Muscle layer of duodenum (tissue), 2 donors: ENCODE results near the gene TCHP.
"Not testable (repeated sequence)": the region's sequence is repeated elsewhere in the genome, so short reads cannot be mapped to it uniquely, and the experiment has no call there.

Experiments
- H3K27ac ChIP-seq: one replicate; pipeline ENCODE4 v1.7.0; 2013; ENCODE audit warnings: mild to moderate bottlenecking, low read length
- H3K27me3 ChIP-seq: one replicate; pipeline ENCODE4 v1.7.0; 2013; ENCODE audit warnings: low read depth, mild to moderate bottlenecking, control low read depth, low read length
- H3K36me3 ChIP-seq, 2 donors: one replicate each; pipeline ENCODE4 v1.7.0; 2013; ENCODE audit warnings: low read length in 2 of 2, control low read depth in 1 of 2, mild to moderate bottlenecking in 1 of 2; ENCODE audit not compliant: insufficient read depth in 2 of 2, control insufficient read depth in 1 of 2
- H3K4me1 ChIP-seq, 2 donors: one replicate each; pipeline ENCODE4 v1.7.0; 2013; ENCODE audit warnings: low read length in 2 of 2, mild to moderate bottlenecking in 2 of 2, control low read depth in 1 of 2, moderate library complexity in 1 of 2; ENCODE audit not compliant: insufficient read depth in 2 of 2, control insufficient read depth in 1 of 2
- H3K4me3 ChIP-seq, 2 donors: one replicate each; pipeline ENCODE4 v1.7.0; 2013; ENCODE audit warnings: low read length in 2 of 2, low read depth in 1 of 2, mild to moderate bottlenecking in 1 of 2
- H3K9me3 ChIP-seq, 2 donors: one replicate each; pipeline ENCODE4 v1.7.0; 2013; ENCODE audit warnings: low read length in 2 of 2, control low read depth in 1 of 2, mild to moderate bottlenecking in 1 of 2; ENCODE audit not compliant: control insufficient read depth in 1 of 2
- donor health status: healthy.

Gene TCHP

DNA sequence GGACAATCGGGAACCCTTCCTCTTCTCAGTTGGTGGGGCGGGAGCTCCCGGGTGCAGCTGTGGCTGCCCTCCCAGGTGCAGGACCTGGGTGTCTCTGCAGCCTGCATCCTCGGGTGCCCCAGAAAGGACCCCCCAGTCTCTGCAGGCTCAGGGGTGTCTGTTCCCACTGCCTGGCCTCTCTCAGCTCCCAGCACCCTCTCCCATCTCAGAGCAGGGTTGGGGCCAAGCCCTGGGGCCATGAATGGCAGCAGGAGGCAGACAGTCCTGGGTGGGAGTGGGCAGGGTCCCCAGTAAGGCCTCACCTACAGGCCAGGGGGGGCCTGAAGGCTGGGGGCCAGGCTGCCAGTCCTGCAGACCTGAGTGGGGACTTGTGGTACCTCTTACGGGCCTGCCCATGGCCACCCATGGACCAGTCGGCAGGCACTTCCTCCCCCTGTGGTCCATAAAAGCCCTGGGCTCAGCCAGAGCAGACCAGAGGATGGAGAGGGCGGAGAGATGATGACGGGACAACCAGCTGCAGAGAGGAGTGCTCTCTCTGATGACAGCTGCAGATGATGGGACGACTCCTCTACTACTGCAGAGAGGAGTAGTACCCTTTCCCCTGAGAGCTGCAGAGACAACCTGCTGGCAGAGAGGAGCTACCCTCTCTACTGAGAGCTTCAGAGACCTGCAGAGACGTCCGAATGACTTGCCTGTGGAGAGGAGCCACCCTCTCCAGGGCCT lies 26.6 kb downstream of the TCHP start:
- H3K27ac ChIP-seq = no peak overlapping the region
- H3K36me3 ChIP-seq = peaks cover 12 to 32% of the 10 kb centered on the region in 2 donors
- no peaks in the 10 kb centered on the region for H3K27me3 ChIP-seq
- H3K4me1 ChIP-seq = no peaks in the 10 kb centered on the region
- no peak overlapping the region for H3K4me3 ChIP-seq
- H3K9me3 ChIP-seq = no peaks in the 10 kb centered on the region

GRCh38 chr12:109927622-109928021 lies 27.5 kb downstream of the TCHP start:
- Histone ChIP-seq H3K27ac (no peak overlapping the region), H3K36me3 (peaks cover 21 to 35% of the 10 kb centered on the region in 2 donors), H3K4me1 (no peaks in the 10 kb centered on the region), H3K4me3 (no peak overlapping the region), H3K27me3 (no peaks in the 10 kb centered on the region), H3K9me3 (no peaks in the 10 kb centered on the region)

GRCh38 chr12:109928058-109928656 lies 28.1 kb downstream of the TCHP start:
- Histone ChIP-seq H3K27me3 (no peaks in the 10 kb centered on the region), H3K27ac (no peak overlapping the region), H3K4me3 (no peak overlapping the region), H3K4me1 (peaks cover 0 to 4% of the 10 kb centered on the region in 2 donors), H3K36me3 (peaks cover 27 to 41% of the 10 kb centered on the region in 2 donors), H3K9me3 (no peaks in the 10 kb centered on the region)

GRCh38 chr12:109929326-109929725 lies 29.3 kb downstream of the TCHP start:
- H3K9me3 ChIP-seq, H3K4me1 ChIP-seq, H3K27ac ChIP-seq, H3K4me3 ChIP-seq, H3K27me3 ChIP-seq: not testable (repeated sequence)
- peaks cover 33 to 48% of the 10 kb centered on the region in 2 donors for H3K36me3 ChIP-seq

- Histone ChIP-seq H3K9me3 (no peaks in the 10 kb centered on the region), H3K4me1 (peaks cover 0 to 6% of the 10 kb centered on the region in 2 donors), H3K36me3 (peaks cover 37 to 48% of the 10 kb centered on the region in 2 donors), H3K27me3 (no peaks in the 10 kb centered on the region), H3K4me3 (no peak overlapping the region), H3K27ac (no peak overlapping the region)
Measured at GRCh38 chr12:109930028-109930800, 30.1 kb downstream of the TCHP start.

- Histone ChIP-seq H3K27ac (no peak overlapping the region), H3K27me3 (no peaks in the 10 kb centered on the region), H3K9me3 (no peaks in the 10 kb centered on the region), H3K36me3 (peaks cover 43 to 55% of the 10 kb centered on the region in 2 donors), H3K4me3 (no peak overlapping the region), H3K4me1 (peaks cover 0 to 6% of the 10 kb centered on the region in 2 donors)
Measured at GRCh38 chr12:109931143-109931542, 31.1 kb downstream of the TCHP start.

DNA sequence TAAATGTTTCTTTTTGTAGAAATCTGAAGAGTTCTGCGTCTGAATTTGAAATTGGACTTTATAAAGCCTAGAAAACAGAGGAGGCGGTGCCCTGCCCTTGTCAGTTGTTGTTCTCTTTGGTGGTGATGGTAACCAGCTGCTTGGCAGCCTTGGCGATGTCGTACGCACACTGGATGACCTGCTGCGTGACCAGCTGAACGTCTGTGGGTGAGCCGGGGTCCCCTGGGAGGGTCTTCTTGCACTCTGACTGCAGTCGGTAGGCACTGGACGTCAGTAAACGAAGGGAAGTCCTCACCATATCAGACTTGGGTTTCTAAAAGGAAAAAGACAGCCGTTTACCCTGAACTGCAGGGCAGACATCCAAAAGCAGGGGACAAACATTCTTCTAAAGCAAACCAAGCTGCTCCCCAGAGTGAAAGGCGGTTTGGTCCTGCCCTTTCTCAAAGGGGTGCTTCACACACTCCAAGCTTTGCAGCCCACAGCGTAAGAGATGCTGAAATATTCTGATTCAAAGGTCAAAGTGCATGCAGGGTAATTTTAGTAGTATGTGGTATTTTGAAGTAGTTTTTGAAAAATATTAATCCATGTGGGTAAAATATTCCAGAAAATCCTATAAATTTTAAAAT lies 32.9 kb downstream of the TCHP start:
- peaks cover 0 to 6% of the 10 kb centered on the region in 2 donors for H3K4me1 ChIP-seq
- no peak overlapping the region for H3K4me3 ChIP-seq
- peaks cover 54 to 64% of the 10 kb centered on the region in 2 donors for H3K36me3 ChIP-seq
- H3K9me3 ChIP-seq = no peaks in the 10 kb centered on the region
- no peak overlapping the region for H3K27ac ChIP-seq
- H3K27me3 ChIP-seq = no peaks in the 10 kb centered on the region

DNA sequence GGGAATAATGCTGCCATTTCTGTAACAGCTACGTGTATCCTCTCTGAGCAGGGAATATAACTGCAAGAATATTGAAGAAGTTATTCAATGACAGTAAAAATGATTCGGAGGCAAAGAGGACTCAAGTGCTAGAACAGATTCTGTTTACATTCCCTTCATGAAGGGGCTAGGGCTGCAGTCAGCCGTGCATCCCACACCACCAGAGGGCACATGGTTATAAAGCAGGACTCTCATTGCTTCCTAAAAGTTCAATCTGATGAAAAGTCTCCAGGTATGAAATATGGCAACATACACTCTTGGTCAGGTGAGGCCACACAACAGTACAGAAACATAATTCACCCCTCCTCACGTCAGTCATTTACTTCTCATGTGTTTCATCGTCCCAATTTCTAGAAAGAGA lies 34.0 kb downstream of the TCHP start:
- H3K4me1 ChIP-seq = peaks cover 0 to 6% of the 10 kb centered on the region in 2 donors
- peaks cover 64 to 74% of the 10 kb centered on the region in 2 donors for H3K36me3 ChIP-seq
- no peaks in the 10 kb centered on the region for H3K27me3 ChIP-seq
- no peak overlapping the region for H3K4me3 ChIP-seq
- no peaks in the 10 kb centered on the region for H3K9me3 ChIP-seq
- no peak overlapping the region for H3K27ac ChIP-seq

- Histone ChIP-seq H3K27me3 (no peaks in the 10 kb centered on the region), H3K4me1 (peaks cover 0 to 6% of the 10 kb centered on the region in 2 donors), H3K27ac (no peak overlapping the region), H3K9me3 (no peaks in the 10 kb centered on the region), H3K36me3 (peaks cover 45 to 51% of the 10 kb centered on the region in 2 donors), H3K4me3 (no peak overlapping the region)
Measured at GRCh38 chr12:109937371-109937770, 37.3 kb downstream of the TCHP start.

- Histone ChIP-seq H3K27ac (no peak overlapping the region), H3K4me3 (no peak overlapping the region), H3K4me1 (no peaks in the 10 kb centered on the region), H3K36me3 (peaks cover 34 to 36% of the 10 kb centered on the region in 2 donors), H3K27me3 (no peaks in the 10 kb centered on the region), H3K9me3 (no peaks in the 10 kb centered on the region)
Measured at GRCh38 chr12:109938947-109939346, 38.9 kb downstream of the TCHP start.

DNA sequence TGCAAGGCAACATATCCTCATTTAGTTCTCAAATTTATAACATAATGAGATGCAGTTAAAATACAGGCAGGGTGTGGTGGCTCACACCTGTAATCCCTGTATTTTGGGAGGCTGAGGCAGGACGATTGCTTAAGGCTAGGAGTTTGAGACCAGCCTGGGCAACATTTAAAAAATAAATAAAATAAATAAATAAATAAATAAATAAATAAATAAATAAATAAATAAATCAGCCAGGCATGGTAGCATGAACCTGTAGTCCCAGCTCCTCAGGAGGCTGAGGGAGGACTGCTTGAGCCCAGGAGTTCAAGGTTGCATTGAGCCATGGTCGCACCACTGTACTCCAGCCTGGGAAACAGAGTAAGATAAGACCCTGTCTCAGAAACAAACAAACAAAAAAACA lies 39.4 kb downstream of the TCHP start:
- H3K9me3 ChIP-seq = no peaks in the 10 kb centered on the region

More for the DNA sequence above, 39.4 kb downstream of the TCHP start:
- Histone ChIP-seq H3K4me1 (no peaks in the 10 kb centered on the region), H3K27ac (no peak overlapping the region), H3K27me3 (no peaks in the 10 kb centered on the region), H3K36me3 (peaks cover 29 to 33% of the 10 kb centered on the region in 2 donors), H3K4me3 (no peak overlapping the region)
